ENCODE measurements around the gene KDM6A. TPM values are rescaled to one million over a fixed set of nuclear protein-coding genes. Genes with fewer than 3 reads are reported as not detected.
"Not testable (repeated sequence)": the region's sequence is repeated elsewhere in the genome, so short reads cannot be mapped to it uniquely, and the experiment has no call there.

The KDM6A gene
- polyA plus RNA-seq, 1 donor (not counting 4 experiments of a cell fraction or from before 2014, with no cell fraction given), result 64.2 TPM

- Histone ChIP-seq H3K9ac (ENCODE audit: control insufficient read depth, extremely low read depth, insufficient read depth, low read length) (no peak overlapping the region), H3K36me3 (ENCODE audit: control insufficient read depth in 2 of 2, extremely low read depth in 1 of 2, insufficient read depth in 2 of 2, low read length in 2 of 2) (peaks cover 0 to 3% of the 10 kb centered on the region in 2 experiments), H3K9me1 (ENCODE audit: control insufficient read depth, extremely low read depth, insufficient read depth, low read length) (no peaks in the 10 kb centered on the region), H3K27ac (ENCODE audit: control insufficient read depth, insufficient read depth, low read length) (no peak overlapping the region), H3K79me2 (ENCODE audit: control insufficient read depth, insufficient read depth, low read length) (peaks cover 39% of the 10 kb centered on the region), H3K27me3 (ENCODE audit: control insufficient read depth, extremely low read depth, insufficient read depth, low read length) (no peaks in the 10 kb centered on the region), H3K4me2 (ENCODE audit: control insufficient read depth, extremely low read depth, insufficient read depth, low read depth, low read length) (no peak overlapping the region), H4K20me1 (ENCODE audit: control insufficient read depth, extremely low read depth, insufficient read depth, low read length) (no peaks in the 10 kb centered on the region), H3K9me3 (ENCODE audit: control insufficient read depth, low read depth, low read length) (no peaks in the 10 kb centered on the region), H3K4me1 (ENCODE audit: control insufficient read depth, extremely low read depth, insufficient read depth, low read length) (no peaks in the 10 kb centered on the region), H2AFZ (ENCODE audit: control insufficient read depth, low read length) (no peak overlapping the region), H3K4me3 (ENCODE audit: control insufficient read depth in 2 of 3, extremely low read depth in 1 of 3, insufficient read depth in 2 of 3, low read depth in 1 of 3, low read length in 3 of 3) (no peak overlapping the region)
- TF ChIP-seq CTCF (optimal IDR thresholded peaks at IDR 0.05 in 1 of 3, IDR thresholded peaks at IDR 0.05 in 1 of 3, conservative IDR thresholded peaks at IDR 0.05 in 1 of 3; ENCODE audit: extremely low read depth in 1 of 3, insufficient read depth in 2 of 3, low read length in 3 of 3) (no peak), EZH2 (IDR thresholded peaks at IDR 0.05; ENCODE audit: low read length) (no peak)
- FAIRE-seq (no peak), DNase-seq (ENCODE audit: low read depth, low spot score) (no peak)
- dilution Hi-C loops (cut with MboI; ENCODE audit: extremely low pct_ligation_motif_present, low sequenced_read_pairs), result no loop called here
Measured at GRCh38 chrX:45035071-45035470, 162.1 kb downstream of the KDM6A start.

GRCh38 chrX:45036161-45036560 is 163.2 kb downstream of the KDM6A start:
- TF ChIP-seq CTCF (optimal IDR thresholded peaks at IDR 0.05 in 1 of 3, IDR thresholded peaks at IDR 0.05 in 1 of 3, conservative IDR thresholded peaks at IDR 0.05 in 1 of 3; ENCODE audit: extremely low read depth in 1 of 3, insufficient read depth in 2 of 3, low read length in 3 of 3), result no peak
- TF ChIP-seq EZH2 (IDR thresholded peaks at IDR 0.05; ENCODE audit: low read length), result no peak
- no peak for FAIRE-seq
- Histone ChIP-seq H3K27me3 (ENCODE audit: control insufficient read depth, extremely low read depth, insufficient read depth, low read length) (no peaks in the 10 kb centered on the region), H3K9ac (ENCODE audit: control insufficient read depth, extremely low read depth, insufficient read depth, low read length) (no peak overlapping the region), H3K4me2 (ENCODE audit: control insufficient read depth, extremely low read depth, insufficient read depth, low read depth, low read length) (no peak overlapping the region), H3K4me3 (ENCODE audit: control insufficient read depth in 2 of 3, extremely low read depth in 1 of 3, insufficient read depth in 2 of 3, low read depth in 1 of 3, low read length in 3 of 3) (no peak overlapping the region), H3K27ac (ENCODE audit: control insufficient read depth, insufficient read depth, low read length) (no peak overlapping the region), H3K4me1 (ENCODE audit: control insufficient read depth, extremely low read depth, insufficient read depth, low read length) (no peaks in the 10 kb centered on the region), H2AFZ (ENCODE audit: control insufficient read depth, low read length) (no peak overlapping the region), H4K20me1 (ENCODE audit: control insufficient read depth, extremely low read depth, insufficient read depth, low read length) (no peaks in the 10 kb centered on the region), H3K9me3 (ENCODE audit: control insufficient read depth, low read depth, low read length) (no peaks in the 10 kb centered on the region), H3K9me1 (ENCODE audit: control insufficient read depth, extremely low read depth, insufficient read depth, low read length) (no peaks in the 10 kb centered on the region), H3K79me2 (ENCODE audit: control insufficient read depth, insufficient read depth, low read length) (peaks cover 28% of the 10 kb centered on the region), H3K36me3 (ENCODE audit: control insufficient read depth in 2 of 2, extremely low read depth in 1 of 2, insufficient read depth in 2 of 2, low read length in 2 of 2) (peaks cover 0 to 3% of the 10 kb centered on the region in 2 experiments)
- no peak for DNase-seq (ENCODE audit: low read depth, low spot score)
- dilution Hi-C loops (cut with MboI; ENCODE audit: extremely low pct_ligation_motif_present, low sequenced_read_pairs), result no loop called here

- H4K20me1 ChIP-seq (ENCODE audit: control insufficient read depth, extremely low read depth, insufficient read depth, low read length); H3K27me3 ChIP-seq (ENCODE audit: control insufficient read depth, extremely low read depth, insufficient read depth, low read length); H3K4me1 ChIP-seq (ENCODE audit: control insufficient read depth, extremely low read depth, insufficient read depth, low read length); H3K4me2 ChIP-seq (ENCODE audit: control insufficient read depth, extremely low read depth, insufficient read depth, low read depth, low read length); DNase-seq (ENCODE audit: low read depth, low spot score); H3K4me3 ChIP-seq (ENCODE audit: control insufficient read depth in 2 of 3, extremely low read depth in 1 of 3, insufficient read depth in 2 of 3, low read depth in 1 of 3, low read length in 3 of 3); H3K9ac ChIP-seq (ENCODE audit: control insufficient read depth, extremely low read depth, insufficient read depth, low read length); dilution Hi-C loops (cut with MboI; ENCODE audit: extremely low pct_ligation_motif_present, low sequenced_read_pairs); H3K9me1 ChIP-seq (ENCODE audit: control insufficient read depth, extremely low read depth, insufficient read depth, low read length); FAIRE-seq; H3K79me2 ChIP-seq (ENCODE audit: control insufficient read depth, insufficient read depth, low read length); H3K9me3 ChIP-seq (ENCODE audit: control insufficient read depth, low read depth, low read length); H3K36me3 ChIP-seq (ENCODE audit: control insufficient read depth in 2 of 2, extremely low read depth in 1 of 2, insufficient read depth in 2 of 2, low read length in 2 of 2); H2AFZ ChIP-seq (ENCODE audit: control insufficient read depth, low read length); H3K27ac ChIP-seq (ENCODE audit: control insufficient read depth, insufficient read depth, low read length): not testable (repeated sequence)
Measured at GRCh38 chrX:45040137-45040536, 167.1 kb downstream of the KDM6A start.
